Fibroblast of skin of right quadriceps (primary cell): ENCODE measurements around the gene SIRPB2.
A peak's percentile ranks its signal among the peaks of the same experiment; 100 is the strongest.

Source experiments
- DNase-seq: peaks from one replicate; pipeline ENCODE4 v3.0.0-alpha.2; 2013

SIRPB2 gene

DNA sequence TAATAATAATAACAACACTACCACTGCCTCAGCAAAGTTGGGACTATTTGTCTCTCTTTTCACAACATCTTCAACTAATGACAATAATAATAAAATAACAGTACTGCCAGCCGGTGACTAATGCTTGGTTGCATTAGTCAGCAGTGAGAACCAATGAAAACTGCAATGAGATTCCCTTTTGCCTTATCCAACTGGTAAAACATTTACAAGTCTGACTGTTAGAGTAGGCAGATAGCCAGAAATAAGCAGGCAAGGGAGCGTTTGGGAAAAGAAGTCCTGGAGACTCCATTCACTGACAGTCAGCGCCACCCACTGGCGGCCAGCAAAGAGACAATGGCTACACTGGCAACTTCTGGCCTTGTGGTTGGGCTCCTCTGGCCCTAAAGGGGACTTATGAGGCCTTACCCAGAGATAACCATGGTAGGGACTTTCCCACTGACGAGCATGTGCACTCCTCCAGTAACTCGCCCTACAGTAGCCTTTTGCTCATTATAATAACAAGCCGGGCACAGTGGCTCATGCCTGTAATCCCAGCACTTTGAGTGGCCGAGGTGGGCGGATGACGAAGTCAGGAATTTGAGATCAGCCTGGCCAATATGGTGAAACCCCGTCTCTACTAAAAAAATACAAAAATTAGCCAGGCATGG lies 21.2 kb downstream of the SIRPB2 start:
- peak; percentile 99 for DNase-seq

DNA sequence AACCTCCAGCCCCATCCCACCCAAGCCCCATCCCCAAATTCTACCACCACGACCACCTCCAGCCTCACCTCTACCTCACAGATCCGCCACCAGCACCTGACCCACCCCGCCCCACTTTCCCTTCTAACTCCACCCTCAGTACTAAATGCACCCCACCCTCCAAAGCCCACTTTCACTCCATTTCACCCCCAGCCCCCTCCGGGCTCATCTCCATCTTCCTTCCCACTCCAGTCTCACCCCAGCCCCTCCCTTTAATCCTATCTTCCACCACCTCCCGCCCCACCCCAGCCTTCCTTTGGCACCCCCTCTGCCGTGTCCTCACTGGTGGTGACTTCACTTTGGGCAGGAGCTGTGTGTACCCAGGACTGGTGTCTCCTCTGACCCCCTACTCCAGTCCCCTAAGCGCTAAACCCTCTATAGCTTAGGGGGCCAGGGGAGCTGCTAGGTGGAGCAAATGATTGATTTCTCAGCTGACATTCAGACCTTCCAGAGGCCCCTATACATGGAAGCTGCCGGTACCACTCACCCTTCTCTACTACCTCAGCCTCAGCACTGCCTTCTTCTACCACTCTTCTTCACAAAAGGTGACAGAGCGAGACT lies 21.8 kb downstream of the SIRPB2 start:
- no peak for DNase-seq

GRCh38 chr20:1468117-1468624 lies 23.0 kb downstream of the SIRPB2 start:
- no peak for DNase-seq

DNA sequence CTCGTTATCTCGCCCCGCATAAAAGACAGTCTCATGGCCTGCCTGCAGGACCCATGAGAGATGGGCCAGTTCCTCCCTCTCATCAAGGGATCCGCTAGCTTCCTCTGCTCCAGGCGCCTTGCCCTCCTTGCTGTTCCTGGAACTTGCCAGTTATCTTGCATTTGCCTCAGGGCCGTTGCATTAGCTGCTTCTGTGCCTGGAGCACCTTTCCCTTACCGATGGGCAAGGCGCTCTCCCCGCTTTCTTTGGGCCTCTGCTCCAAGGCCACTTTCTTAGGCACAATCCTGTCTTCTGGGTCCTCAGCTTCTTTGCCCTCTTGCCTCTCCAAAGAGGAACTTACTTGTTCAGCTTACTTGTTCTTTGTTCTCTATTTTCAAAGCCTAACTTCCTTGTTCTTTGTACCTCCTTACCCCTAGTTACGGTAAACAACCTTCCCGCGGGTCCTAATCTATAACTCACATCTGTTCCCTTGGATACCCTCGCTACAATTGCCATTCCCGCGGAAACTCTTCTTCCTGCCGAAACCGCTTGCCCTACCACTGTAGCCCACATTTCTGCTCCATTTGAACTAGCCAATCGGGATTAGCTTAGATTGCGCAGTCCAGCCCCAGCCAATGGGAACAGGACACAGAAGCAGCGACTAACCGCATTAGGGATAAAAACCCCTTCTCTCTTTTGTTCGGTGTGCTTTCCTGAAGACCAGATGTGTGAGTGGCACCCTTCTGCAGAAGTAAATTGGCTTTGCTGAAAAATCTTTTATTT lies 23.7 kb downstream of the SIRPB2 start:
- DNase-seq = no peak

DNA sequence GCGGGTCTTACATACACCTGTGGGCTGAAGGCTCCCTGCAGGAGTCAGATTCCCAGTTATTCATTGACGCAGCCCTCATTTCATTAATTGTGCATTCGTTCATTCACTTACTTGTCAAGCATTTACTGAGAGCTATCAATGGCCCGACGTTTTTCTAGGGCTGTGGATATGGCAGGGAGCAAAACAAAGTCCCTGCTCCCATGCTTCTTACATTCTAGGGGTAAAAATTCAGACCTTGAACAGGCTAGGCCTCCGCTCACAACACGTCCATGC lies 24.2 kb downstream of the SIRPB2 start:
- DNase-seq = no peak

DNA sequence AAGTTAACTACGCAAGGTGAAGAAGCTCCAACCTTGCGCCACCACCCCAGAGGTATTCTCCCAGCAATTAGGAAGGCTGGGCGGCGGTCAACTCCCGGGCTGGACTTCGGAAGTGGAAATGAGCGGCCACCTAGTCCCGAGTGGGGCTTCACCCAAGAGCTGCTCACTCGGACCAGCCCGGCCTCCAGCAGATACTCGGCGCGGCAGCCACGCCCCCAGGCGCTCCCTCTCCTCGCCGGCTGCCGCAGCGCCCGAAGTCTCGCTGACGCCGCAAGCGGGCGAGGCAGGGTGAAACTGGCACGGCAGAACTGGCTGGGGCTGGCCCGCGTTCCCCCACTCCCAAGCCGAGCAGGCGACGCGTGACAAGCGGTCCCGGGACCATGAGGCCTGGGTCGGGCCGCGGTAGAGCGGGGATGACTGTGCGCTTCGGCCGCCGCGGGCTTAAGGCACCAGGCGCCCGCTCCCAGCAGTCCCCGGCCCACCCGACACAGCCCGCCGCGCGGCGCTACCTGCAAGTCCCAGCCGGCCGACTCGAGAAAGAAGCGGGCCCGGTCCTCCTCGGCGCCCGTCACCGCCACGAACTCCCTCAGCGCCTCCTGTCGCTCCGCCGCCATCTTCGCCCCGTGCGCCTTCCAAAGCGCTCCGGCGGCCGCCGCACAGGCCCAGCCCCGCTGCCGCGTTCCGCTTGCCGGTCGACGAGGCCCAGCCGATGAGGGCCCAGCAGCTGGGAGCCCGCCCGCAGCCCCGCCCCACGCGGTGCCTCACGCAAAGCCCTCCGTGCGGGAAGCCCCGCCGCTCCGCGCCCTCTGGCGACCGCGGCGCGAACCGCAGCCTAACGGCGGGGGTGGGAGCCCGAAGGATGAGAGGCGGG lies 24.8 kb downstream of the SIRPB2 start, which contains the start of gene NSFL1C:
Gene NSFL1C (minus strand): TSS at position 639 of the 871 bp plus-strand sequence. CDS start 25 bp downstream, at position 614.
- DNase-seq = peak; percentile 92

DNA sequence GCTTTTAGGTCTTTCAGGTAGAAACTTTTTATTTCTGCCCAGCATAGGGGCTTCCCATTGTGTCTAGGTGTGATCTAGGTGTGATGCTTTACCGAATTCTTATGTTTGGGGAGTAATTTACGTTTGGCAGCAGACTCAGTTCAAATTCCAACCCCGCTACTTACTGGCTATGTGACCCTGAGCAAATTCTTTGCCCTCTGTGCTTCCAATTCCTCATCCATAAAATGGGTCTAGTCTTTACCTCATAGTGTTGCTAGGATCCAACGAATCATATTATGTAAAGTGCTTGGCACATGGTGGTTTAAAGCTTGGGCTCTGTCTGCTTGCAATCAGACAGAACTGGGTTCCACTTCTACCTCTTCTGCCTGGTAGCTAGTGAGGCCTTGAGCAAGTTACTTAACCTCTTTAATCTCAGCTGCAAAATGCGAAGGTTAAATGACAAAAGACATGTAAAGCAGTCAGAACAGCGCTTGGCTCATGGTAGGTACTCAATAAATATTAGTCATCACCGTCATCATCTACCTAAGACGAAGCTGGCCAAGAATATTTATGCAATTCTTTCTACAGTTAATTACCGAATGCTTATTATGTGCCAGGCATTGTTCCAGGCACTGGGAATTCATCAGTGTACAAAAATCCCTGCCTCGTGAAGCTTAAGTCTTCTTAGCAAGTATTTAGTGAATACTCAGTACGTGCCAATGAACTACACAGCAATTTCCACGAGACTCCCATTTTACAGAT lies 25.6 kb downstream of the SIRPB2 start:
- DNase-seq = peak; percentile 9

- DNase-seq = no peak
These were observed 27.1 kb downstream of the SIRPB2 start for GRCh38 chr20:1463971-1464570.

- DNase-seq = no peak
These were observed 28.4 kb downstream of the SIRPB2 start for GRCh38 chr20:1462834-1463233.

DNA sequence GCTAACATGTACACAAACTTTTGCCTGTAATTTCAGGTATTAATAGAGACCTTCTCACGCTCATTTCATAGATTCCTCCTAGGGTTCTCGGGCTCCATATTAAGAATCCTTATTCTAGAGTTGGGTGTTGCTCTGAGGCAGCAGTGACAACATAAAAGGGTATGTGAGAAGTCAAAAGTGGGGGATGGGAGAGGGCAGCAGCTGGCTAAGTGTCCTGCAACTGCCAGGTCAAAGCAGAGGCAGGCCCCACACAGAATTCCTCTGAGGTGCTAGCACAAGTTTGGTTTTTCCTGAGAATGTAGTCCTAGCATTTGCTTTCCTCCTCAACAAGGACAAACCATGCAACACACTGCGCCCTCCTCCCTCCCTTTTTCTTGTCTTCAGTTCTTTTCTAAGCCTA lies 29.2 kb downstream of the SIRPB2 start:
- DNase-seq = no peak

GRCh38 chr20:1460275-1460674 lies 30.9 kb downstream of the SIRPB2 start:
- no peak for DNase-seq

- no peak for DNase-seq
These were observed 33.2 kb downstream of the SIRPB2 start for GRCh38 chr20:1457992-1458391.

DNA sequence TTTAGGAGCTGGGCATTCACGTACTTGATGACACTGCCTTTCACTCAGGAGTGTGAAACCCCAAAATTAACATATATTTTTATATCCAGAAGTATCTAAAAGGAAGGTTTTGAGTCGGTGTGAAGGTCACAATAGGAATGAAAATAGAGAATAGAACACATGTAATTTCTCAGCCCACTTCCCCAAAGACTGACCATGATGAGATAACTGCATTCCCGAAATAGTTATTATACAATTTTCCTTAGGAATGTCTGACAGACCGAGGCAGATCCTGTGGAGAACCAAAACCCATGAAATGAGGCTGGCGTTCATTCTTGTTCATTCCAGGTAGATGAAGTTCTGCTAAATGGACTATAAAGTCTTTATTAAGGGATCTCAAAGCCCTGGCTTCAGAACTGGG lies 34.9 kb downstream of the SIRPB2 start:
- DNase-seq = no peak

DNA sequence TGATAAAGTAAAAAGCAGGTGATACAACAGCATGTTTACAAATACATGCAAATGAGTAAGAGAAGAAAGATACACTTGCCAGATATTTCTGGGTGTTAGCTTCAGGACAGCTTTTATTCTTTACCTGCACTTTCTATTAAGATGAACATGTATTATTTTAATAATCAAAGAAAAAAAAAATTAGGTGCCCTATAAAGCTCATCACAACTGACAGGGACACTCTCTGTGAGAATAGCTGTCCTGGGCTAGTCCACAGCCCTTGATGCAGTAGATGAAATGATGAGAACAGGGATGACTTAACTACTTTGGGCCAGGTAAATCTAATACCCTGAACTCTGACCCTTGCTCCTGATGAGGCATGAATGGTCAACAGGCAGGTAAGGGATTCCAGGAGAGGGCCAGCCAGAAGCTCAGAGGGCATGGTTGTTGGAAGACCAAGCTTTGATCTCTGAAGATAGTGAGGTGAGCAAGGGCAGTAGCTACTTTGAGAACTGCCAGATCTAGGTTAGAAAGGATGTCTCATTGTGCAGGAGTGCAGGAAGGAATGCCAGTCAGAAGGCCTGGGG lies 40.2 kb downstream of the SIRPB2 start:
- no peak for DNase-seq

DNA sequence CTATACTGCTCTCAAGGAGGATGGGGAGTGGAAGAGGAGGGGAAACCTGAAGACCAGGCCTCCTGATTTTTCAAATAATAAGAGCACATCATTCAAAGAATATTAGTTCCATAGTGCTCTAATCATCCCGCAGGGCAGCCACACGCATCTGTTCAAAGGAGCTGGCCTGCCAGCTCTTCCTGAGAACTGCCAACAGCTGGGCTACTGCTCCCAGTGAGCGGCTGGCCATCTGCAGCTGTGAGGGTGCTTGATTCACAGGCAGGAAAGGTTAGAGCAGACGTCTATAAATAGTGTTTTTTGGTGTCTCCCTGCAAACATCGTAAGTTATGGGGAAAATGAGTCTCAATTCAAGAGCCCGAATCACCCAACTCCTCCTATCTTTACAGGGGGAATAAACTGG lies 41.9 kb downstream of the SIRPB2 start:
- no peak for DNase-seq

DNA sequence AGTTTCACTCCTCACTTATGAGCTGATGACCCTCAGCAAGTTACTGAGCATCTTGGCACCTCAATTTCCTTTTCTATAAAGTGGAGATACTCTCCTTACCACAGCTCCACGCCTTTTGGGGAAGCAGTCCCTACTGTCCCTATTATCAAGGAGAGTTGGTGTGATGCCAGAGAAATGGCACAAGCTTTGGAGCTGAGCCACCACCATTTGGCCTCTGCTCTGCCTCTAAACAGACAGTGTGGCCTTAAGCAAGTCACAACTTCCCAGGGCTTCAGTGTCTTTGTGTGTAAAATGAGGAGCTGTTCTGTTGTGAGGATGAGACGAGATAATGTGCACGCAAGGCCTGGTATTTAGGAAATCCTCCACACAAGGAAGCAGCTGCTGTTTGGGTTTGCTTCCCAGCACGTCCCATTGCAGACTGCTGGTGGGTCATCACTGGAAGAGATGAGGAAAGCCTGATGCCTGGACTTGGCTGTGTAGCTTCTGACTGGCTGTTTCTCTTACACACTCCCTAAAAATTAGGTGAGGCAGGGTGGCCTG lies 43.1 kb downstream of the SIRPB2 start:
- DNase-seq = no peak

DNA sequence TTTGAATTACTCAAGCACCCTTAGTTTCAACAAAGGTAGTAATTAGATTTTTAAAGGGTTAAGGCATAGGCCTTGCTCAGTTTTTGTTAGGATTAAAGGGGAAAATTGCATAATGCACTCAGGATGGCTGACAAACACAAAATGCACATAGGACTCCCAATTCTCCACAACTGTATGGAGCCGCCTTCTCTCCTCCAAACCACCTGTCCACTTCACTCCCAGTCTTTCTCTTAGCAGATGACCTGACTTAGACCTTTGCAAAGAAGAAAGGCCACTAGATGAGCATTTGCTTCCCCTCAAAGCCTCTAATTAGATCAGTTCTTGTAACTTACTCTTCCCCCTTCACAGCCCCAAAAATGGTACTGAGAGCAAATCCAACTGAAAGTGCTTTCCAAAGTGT lies 44.7 kb downstream of the SIRPB2 start:
- DNase-seq = no peak

DNA sequence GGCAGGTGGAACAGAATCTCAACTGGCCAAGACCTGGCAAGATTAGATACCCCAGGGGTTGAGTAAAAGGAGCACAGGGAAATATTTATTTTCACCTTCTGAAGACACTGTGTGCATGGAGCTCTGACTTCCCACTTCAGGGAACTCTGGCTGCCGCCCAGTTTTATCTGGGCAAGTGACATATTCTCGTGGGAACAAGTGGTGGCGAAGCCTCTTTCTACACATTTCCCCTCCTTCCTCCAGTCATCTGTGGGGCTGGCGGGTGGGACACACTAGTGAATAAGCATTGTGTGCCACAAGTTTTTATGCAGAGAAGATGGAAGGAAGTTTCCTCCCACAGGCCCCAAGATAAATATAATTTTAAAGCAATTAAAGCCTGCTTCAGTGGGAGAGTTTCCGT lies 48.1 kb downstream of the SIRPB2 start:
- DNase-seq = no peak

DNA sequence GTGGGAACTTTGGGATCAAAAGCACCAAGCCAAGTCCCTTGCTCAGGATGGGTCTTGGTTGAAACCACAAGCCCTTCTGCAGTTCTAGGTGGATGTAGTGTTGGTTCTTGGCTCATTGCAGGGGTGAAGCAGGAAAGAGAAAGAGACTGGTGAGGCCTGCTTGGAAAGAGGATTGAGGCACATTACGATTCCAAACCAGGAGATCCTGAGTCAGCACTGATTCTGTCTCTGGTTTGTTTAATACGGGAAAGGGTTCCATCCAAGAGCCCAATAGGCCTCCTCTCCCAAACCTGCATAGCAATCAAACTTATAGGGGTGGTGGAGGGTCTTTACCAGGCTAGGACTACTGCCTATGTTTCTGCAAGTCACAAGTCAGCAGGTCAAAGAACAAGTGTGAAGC lies 48.9 kb downstream of the SIRPB2 start:
- DNase-seq = no peak

DNA sequence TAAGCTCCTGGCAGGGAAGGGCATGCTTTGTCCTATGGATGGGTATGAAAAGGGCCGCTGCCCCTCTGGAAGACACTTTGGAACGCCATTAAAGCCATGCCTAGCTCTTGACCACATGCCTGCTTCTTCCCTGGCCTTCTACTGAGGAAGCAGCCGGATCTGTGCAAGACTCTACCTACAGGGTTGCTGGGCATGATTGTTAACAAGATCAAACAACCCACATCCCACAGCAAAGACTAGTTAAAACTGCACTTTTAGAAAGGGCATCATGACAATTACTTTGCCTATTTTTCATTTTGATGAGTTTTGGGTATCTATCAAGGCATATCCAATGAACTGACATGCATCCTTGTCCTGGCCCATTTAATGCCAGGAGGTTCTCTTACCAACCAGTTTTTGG lies 50.1 kb downstream of the SIRPB2 start:
- DNase-seq = no peak

- DNase-seq = no peak
These were observed 51.2 kb downstream of the SIRPB2 start for GRCh38 chr20:1440024-1440423.
